Measurements from ENCODE around the gene ADPRH.

- no peak for TF ChIP-seq EZH2 (IDR thresholded peaks at IDR 0.05)
- TF ChIP-seq ZFX (IDR thresholded peaks at IDR 0.05) = no peak
- TF ChIP-seq SIN3A (IDR thresholded peaks at IDR 0.05; ENCODE audit: low read depth) = no peak
- no peak for TF ChIP-seq POLR2A (IDR thresholded peaks at IDR 0.05; ENCODE audit: borderline replicate concordance, extremely low read depth, insufficient read depth, insufficient read length)
- TF ChIP-seq, protein P1, sequence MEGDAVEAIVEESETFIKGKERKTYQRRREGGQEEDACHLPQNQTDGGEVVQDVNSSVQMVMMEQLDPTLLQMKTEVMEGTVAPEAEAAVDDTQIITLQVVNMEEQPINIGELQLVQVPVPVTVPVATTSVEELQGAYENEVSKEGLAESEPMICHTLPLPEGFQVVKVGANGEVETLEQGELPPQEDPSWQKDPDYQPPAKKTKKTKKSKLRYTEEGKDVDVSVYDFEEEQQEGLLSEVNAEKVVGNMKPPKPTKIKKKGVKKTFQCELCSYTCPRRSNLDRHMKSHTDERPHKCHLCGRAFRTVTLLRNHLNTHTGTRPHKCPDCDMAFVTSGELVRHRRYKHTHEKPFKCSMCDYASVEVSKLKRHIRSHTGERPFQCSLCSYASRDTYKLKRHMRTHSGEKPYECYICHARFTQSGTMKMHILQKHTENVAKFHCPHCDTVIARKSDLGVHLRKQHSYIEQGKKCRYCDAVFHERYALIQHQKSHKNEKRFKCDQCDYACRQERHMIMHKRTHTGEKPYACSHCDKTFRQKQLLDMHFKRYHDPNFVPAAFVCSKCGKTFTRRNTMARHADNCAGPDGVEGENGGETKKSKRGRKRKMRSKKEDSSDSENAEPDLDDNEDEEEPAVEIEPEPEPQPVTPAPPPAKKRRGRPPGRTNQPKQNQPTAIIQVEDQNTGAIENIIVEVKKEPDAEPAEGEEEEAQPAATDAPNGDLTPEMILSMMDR (IDR thresholded peaks at IDR 0.05 in 2 of 3, conservative IDR thresholded peaks at IDR 0.05 in 1 of 3; ENCODE audit: borderline replicate concordance in 1 of 3, insufficient read depth in 1 of 3, low read depth in 2 of 3, low read length in 2 of 3) = no peak
Measured at GRCh38 chr3:119562307-119562961, 16.9 kb upstream of the ADPRH start.

Data from HCT116 (cell line).